Left cardiac atrium (tissue), 4 donors: Measurements from ENCODE around the gene RERE. TPM values are rescaled to one million over a fixed set of nuclear protein-coding genes. Genes with fewer than 3 reads are reported as not detected.
"Not testable (repeated sequence)": the region's sequence is repeated elsewhere in the genome, so short reads cannot be mapped to it uniquely, and the experiment has no call there.

Experiments
- ATAC-seq, 2 donors: fragments of 200-7000 bp; cut with Tn5 transposase; one replicate each; pipeline ENCODE4 v1.9.1; 2020; ENCODE audit warnings: mild to moderate bottlenecking in 2 of 2, moderate library complexity in 2 of 2
- DNase-seq: peaks from one replicate; pipeline ENCODE4 v3.0.0-alpha.2; 2020
- intact Hi-C, 2 donors: fragments of 100-400 bp; cut with DNase I; formaldehyde crosslinking; loops; one replicate each; pipeline versions ENCODE4 v1.14.1 to v1.15.1; 2022 to 2023
- total RNA-seq, 2 donors: library from RNA; stranded (reverse); fragmentation: NEBNext Ultra II Directional; extraction: Animal tissue kit (Norgen Biotek cat#: 25700); gene quantifications; one replicate each; pipeline ENCODE4 v1.2.1, GENCODE V29; 2021
- donor health status: DM: no; HTN: yes; CAD: no.
- donor health status: DM: no; HTN: yes; CAD: no; lungs with severe emphysema.
- donor health status: DM: yes; HTN: yes; CAD: no.
- donor health status: Dilated cardiomyopathy.

The RERE gene
- total RNA-seq, 2 donors from 2014 or later: 128 to 162 TPM

- no peak for DNase-seq
- no peak for ATAC-seq
- intact Hi-C loops: no loop called here
Measured at GRCh38 chr1:8706291-8706690, 111.1 kb downstream of the RERE start.

GRCh38 chr1:8704866-8705506 is 112.5 kb downstream of the RERE start:
- DNase-seq (no peak), ATAC-seq (no peak)
- intact Hi-C loops: no loop called here

GRCh38 chr1:8702850-8703810 is 114.3 kb downstream of the RERE start:
- DNase-seq (peak; percentile 91), ATAC-seq (peak; percentile 95 to 96)
- intact Hi-C loops: no loop called here

- intact Hi-C loops: no loop called here
- DNase-seq: no peak
- no peak for ATAC-seq
Measured at GRCh38 chr1:8702472-8702849, 115.0 kb downstream of the RERE start.

GRCh38 chr1:8701794-8702471 is 115.5 kb downstream of the RERE start:
- ATAC-seq (no peak), DNase-seq (no peak)
- intact Hi-C loops: no loop called here

GRCh38 chr1:8699679-8700078 is 117.8 kb downstream of the RERE start:
- ATAC-seq: no peak
- intact Hi-C loops: no loop called here
- no peak for DNase-seq

GRCh38 chr1:8698937-8699447 is 118.4 kb downstream of the RERE start:
- ATAC-seq: no peak
- intact Hi-C loops: no loop called here
- DNase-seq: no peak

GRCh38 chr1:8698012-8698630 is 119.3 kb downstream of the RERE start:
- DNase-seq (no peak), ATAC-seq (no peak)
- intact Hi-C loops: no loop called here

- intact Hi-C loops, DNase-seq, ATAC-seq: not testable (repeated sequence)
Measured at GRCh38 chr1:8695442-8695841, 122.0 kb downstream of the RERE start.

- ATAC-seq (no peak), DNase-seq (no peak)
- intact Hi-C loops: no loop called here
Measured at GRCh38 chr1:8693107-8693506, 124.3 kb downstream of the RERE start.

- intact Hi-C loops: no loop called here
- DNase-seq: no peak
Measured at GRCh38 chr1:8691662-8692061, 125.8 kb downstream of the RERE start.

GRCh38 chr1:8690253-8690525 is 127.3 kb downstream of the RERE start:
- DNase-seq: no peak
- ATAC-seq: no peak
- intact Hi-C loops: no loop called here

More at GRCh38 chr1:8691662-8692061, 125.8 kb downstream of the RERE start:
- ATAC-seq: no peak

GRCh38 chr1:8689431-8690252 is 127.8 kb downstream of the RERE start:
- ATAC-seq: no peak
- intact Hi-C loops: no loop called here
- DNase-seq: no peak

- no peak for ATAC-seq
- intact Hi-C loops: no loop called here
- DNase-seq: no peak
Measured at GRCh38 chr1:8687538-8687937, 129.9 kb downstream of the RERE start.

- ATAC-seq: peak in 1 of 2 donors; percentile 59
- intact Hi-C loops: no loop called here
Measured at GRCh38 chr1:8687039-8687438, 130.4 kb downstream of the RERE start.

GRCh38 chr1:8685463-8685862 is 132.0 kb downstream of the RERE start:
- intact Hi-C loops: no loop called here
- no peak for DNase-seq

More at GRCh38 chr1:8687039-8687438, 130.4 kb downstream of the RERE start:
- no peak for DNase-seq

GRCh38 chr1:8684590-8684989 is 132.8 kb downstream of the RERE start:
- intact Hi-C loops: no loop called here
- DNase-seq: no peak
- no peak for ATAC-seq

More at GRCh38 chr1:8685463-8685862, 132.0 kb downstream of the RERE start:
- no peak for ATAC-seq

GRCh38 chr1:8682573-8682972 is 134.9 kb downstream of the RERE start:
- no peak for DNase-seq
- intact Hi-C loops: no loop called here
- ATAC-seq: no peak

GRCh38 chr1:8681911-8682310 is 135.5 kb downstream of the RERE start:
- intact Hi-C loops: no loop called here
- DNase-seq (no peak), ATAC-seq (no peak)
